Osteocyte (in vitro differentiated cells): ENCODE results near the gene EWSR1. TPM values are rescaled to one million over a fixed set of nuclear protein-coding genes. Genes with fewer than 3 reads are reported as not detected.

Source experiments
- DNase-seq: peaks from one replicate; pipeline ENCODE4 v3.0.0; 2021; ENCODE audit warnings: mixed read lengths; ENCODE audit not compliant: unreplicated experiment; ENCODE audit errors: extremely low spot score
- H3K27ac Mint-ChIP-seq: one replicate; pipeline ENCODE4 v1.8.0; 2021; ENCODE audit warnings: mild to moderate bottlenecking, mixed read lengths; ENCODE audit not compliant: unreplicated experiment
- H3K27me3 Mint-ChIP-seq: one replicate; pipeline ENCODE4 v1.8.0; 2021; ENCODE audit warnings: mixed read lengths; ENCODE audit not compliant: unreplicated experiment
- H3K36me3 Mint-ChIP-seq: one replicate; pipeline ENCODE4 v1.8.0; 2021; ENCODE audit warnings: mixed read lengths; ENCODE audit not compliant: unreplicated experiment
- H3K4me1 Mint-ChIP-seq: one replicate; pipeline ENCODE4 v1.8.0; 2021; ENCODE audit warnings: mixed read lengths; ENCODE audit not compliant: unreplicated experiment
- H3K4me3 Mint-ChIP-seq: one replicate; pipeline ENCODE4 v1.8.0; 2021; ENCODE audit warnings: mild to moderate bottlenecking, moderate library complexity, mixed read lengths; ENCODE audit not compliant: unreplicated experiment
- H3K9me3 Mint-ChIP-seq: one replicate; pipeline ENCODE4 v1.8.0; 2021; ENCODE audit warnings: mixed read lengths; ENCODE audit not compliant: unreplicated experiment
- CTCF ChIP-seq: fragments of 200-600 bp; sonication (generic); IDR thresholded peaks from 2 replicates; pipeline ENCODE4 v1.5.0; 2021; ENCODE audit warnings: antibody characterized with exemption, mild to moderate bottlenecking, moderate library complexity
- total RNA-seq: library from RNA; stranded (reverse); gene quantifications from 2 replicates; pipeline ENCODE4 v1.2.1, GENCODE V29; 2021

The EWSR1 gene
- total RNA-seq, 1 donor from 2014 or later = 228 TPM

GRCh38 chr22:29299136-29299900, 31.2 kb downstream of the EWSR1 start:
- Mint-ChIP-seq H3K27ac (no peak overlapping the region), H3K4me1 (peaks cover 18% of the 10 kb centered on the region), H3K9me3 (no peaks in the 10 kb centered on the region), H3K27me3 (no peaks in the 10 kb centered on the region), H3K4me3 (no peak overlapping the region), H3K36me3 (peaks cover 57% of the 10 kb centered on the region)
- DNase-seq = peak; percentile 82
- TF ChIP-seq CTCF = no peak

- no peak overlapping the region for H3K4me3 Mint-ChIP-seq
- peaks cover 23% of the 10 kb centered on the region for H3K4me1 Mint-ChIP-seq
- H3K9me3 Mint-ChIP-seq = no peaks in the 10 kb centered on the region
- no peaks in the 10 kb centered on the region for H3K27me3 Mint-ChIP-seq
- no peak for DNase-seq
- no peak for TF ChIP-seq CTCF
- no peak overlapping the region for H3K27ac Mint-ChIP-seq
- H3K36me3 Mint-ChIP-seq = peaks cover 50% of the 10 kb centered on the region
Measured at GRCh38 chr22:29300467-29300806, 32.4 kb downstream of the EWSR1 start.

DNA sequence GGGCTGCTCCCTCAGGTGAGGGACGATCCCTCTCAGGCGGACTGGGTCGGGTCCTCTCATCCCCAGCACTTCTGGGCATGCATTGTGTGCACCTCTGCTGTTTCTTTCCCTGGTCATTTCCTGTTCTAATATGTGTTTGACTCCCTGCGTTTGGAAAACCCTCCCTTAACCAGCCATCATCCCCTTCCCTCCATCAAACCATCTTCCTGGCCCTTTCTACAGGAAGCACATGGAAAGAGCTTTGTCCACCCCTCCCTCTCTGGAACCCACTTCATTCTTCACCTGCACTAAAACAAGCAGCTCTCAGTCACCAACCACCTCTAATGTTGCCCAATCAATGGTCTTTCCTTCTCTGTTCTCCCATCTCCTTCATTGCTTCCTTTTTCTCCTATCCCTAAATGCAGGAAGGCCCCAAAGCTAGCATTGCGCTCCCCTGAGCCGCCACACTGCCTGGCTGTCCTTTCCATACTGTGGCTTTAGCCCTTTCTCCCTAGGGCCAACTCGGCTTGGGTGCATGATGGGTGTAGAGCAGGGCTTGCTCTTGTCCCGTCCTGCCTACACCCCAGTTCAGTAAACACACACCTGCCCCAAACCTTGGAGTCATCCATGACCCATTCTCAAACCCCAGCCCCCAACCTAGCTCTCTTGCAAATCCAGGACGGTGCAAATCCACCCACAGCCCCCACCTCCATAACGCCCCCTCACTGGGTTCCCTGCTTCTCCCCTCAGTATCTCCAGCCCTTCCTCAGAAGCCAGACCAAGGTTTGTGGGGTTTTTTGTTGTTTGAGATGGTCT, 32.9 kb downstream of the EWSR1 start:
- Mint-ChIP-seq H3K27ac (no peak overlapping the region), H3K9me3 (no peaks in the 10 kb centered on the region), H3K27me3 (no peaks in the 10 kb centered on the region), H3K4me3 (no peak overlapping the region), H3K4me1 (peaks cover 27% of the 10 kb centered on the region), H3K36me3 (peaks cover 46% of the 10 kb centered on the region)
- TF ChIP-seq CTCF = no peak
- no peak for DNase-seq

GRCh38 chr22:29301716-29302401, 33.8 kb downstream of the EWSR1 start:
- Mint-ChIP-seq H3K4me3 (no peak overlapping the region), H3K27ac (no peak overlapping the region)
- DNase-seq = no peak

More at GRCh38 chr22:29301716-29302401, 33.8 kb downstream of the EWSR1 start:
- Mint-ChIP-seq H3K36me3 (peaks cover 40% of the 10 kb centered on the region), H3K27me3 (no peaks in the 10 kb centered on the region), H3K4me1 (peaks cover 27% of the 10 kb centered on the region), H3K9me3 (no peaks in the 10 kb centered on the region)
- TF ChIP-seq CTCF = no peak
